ENCODE measurements around the gene SEC14L6. TPM values are rescaled to one million over a fixed set of nuclear protein-coding genes. Genes with fewer than 3 reads are reported as not detected.

The SEC14L6 gene
- total RNA-seq, 1 experiment from 2014 or later: 1.1 TPM

- TF ChIP-seq, protein P1, sequence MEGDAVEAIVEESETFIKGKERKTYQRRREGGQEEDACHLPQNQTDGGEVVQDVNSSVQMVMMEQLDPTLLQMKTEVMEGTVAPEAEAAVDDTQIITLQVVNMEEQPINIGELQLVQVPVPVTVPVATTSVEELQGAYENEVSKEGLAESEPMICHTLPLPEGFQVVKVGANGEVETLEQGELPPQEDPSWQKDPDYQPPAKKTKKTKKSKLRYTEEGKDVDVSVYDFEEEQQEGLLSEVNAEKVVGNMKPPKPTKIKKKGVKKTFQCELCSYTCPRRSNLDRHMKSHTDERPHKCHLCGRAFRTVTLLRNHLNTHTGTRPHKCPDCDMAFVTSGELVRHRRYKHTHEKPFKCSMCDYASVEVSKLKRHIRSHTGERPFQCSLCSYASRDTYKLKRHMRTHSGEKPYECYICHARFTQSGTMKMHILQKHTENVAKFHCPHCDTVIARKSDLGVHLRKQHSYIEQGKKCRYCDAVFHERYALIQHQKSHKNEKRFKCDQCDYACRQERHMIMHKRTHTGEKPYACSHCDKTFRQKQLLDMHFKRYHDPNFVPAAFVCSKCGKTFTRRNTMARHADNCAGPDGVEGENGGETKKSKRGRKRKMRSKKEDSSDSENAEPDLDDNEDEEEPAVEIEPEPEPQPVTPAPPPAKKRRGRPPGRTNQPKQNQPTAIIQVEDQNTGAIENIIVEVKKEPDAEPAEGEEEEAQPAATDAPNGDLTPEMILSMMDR (conservative IDR thresholded peaks at IDR 0.05): peak; percentile 42
- no peak overlapping the region for H3K23ac ChIP-seq (ENCODE audit: insufficient read length, low read depth, low read length)
- no peak overlapping the region for H2BK20ac ChIP-seq (ENCODE audit: low read depth, low read length, poor library complexity, severe bottlenecking)
- H2BK5ac ChIP-seq (ENCODE audit: insufficient read length, low read length): no peak overlapping the region
- Mint-ChIP-seq H3K27ac (0 out of 7 replicates have a peak overlapping the region, but pooled peaks of 1 of the 3 experiments have one; percentile 18), H3K36me3 (ENCODE audit: insufficient read depth in 1 of 3, low read depth in 3 of 3) (peaks cover 0 to 6% (median 0%) of the 10 kb centered on the region in 3 experiments; a peak in 3 of 7 replicates), H3K4me1 (peaks cover 18 to 28% of the 10 kb centered on the region in 2 experiments), H3K9me3 (no peaks in the 10 kb centered on the region), H3K4me3 (no peak overlapping the region), H3K27me3 (ENCODE audit: low read depth) (no peaks in the 10 kb centered on the region)
- H4K20me1 ChIP-seq (ENCODE audit: control insufficient read depth, insufficient read depth, insufficient read length): no peaks in the 10 kb centered on the region
- no peak overlapping the region for H4K91ac ChIP-seq (ENCODE audit: insufficient read length, low read depth, low read length)
- no peak overlapping the region for H3K56ac ChIP-seq (ENCODE audit: insufficient read length, low read depth, low read length)
- no peak overlapping the region for H2BK120ac ChIP-seq (ENCODE audit: low read depth, low read length, poor library complexity, severe bottlenecking)
- no peak overlapping the region for H4K5ac ChIP-seq (ENCODE audit: insufficient read length, low read depth, low read length)
- H3K18ac ChIP-seq (ENCODE audit: insufficient read length, low read depth, low read length): no peak overlapping the region
- H3K14ac ChIP-seq (ENCODE audit: insufficient read depth, low read length): no peak overlapping the region
- H2BK12ac ChIP-seq (ENCODE audit: insufficient read length, low read depth, low read length): no peak overlapping the region
- H3K27me3 ChIP-seq (ENCODE audit: insufficient read depth, low read length): no peaks in the 10 kb centered on the region
- H3K9me3 ChIP-seq (ENCODE audit: control insufficient read depth, low read depth, low read length): no peaks in the 10 kb centered on the region
- no peaks in the 10 kb centered on the region for H3K79me1 ChIP-seq (ENCODE audit: insufficient read depth, low read depth, low read length, poor library complexity, severe bottlenecking)
- no peak overlapping the region for H2BK15ac ChIP-seq (ENCODE audit: low read depth, low read length)
- H3K79me2 ChIP-seq (ENCODE audit: insufficient read depth, low read length): no peaks in the 10 kb centered on the region
- H2AFZ ChIP-seq (ENCODE audit: low read length): no peak overlapping the region
- DNase-seq: no peak
- no peak overlapping the region for H3K4ac ChIP-seq (ENCODE audit: low read depth, low read length)
- no peak overlapping the region for H4K8ac ChIP-seq (replicated peaks; ENCODE audit: insufficient read length, low read depth, low read length)
- H3T11ph ChIP-seq (ENCODE audit: low read length): no peak overlapping the region
- H3K23me2 ChIP-seq (ENCODE audit: insufficient read length, low read depth, low read length, poor library complexity, severe bottlenecking): no peaks in the 10 kb centered on the region
- H3K9ac ChIP-seq (ENCODE audit: extremely low read depth, insufficient read length, low read length): no peak overlapping the region
- H3K27ac ChIP-seq (ENCODE audit: insufficient read length, low read depth, low read length): no peak overlapping the region
- no peak overlapping the region for H2AK5ac ChIP-seq (ENCODE audit: insufficient read length, low read length)
- H3K4me2 ChIP-seq (ENCODE audit: insufficient read depth, insufficient read length, low read length): no peak overlapping the region
- no peaks in the 10 kb centered on the region for H3K4me1 ChIP-seq (ENCODE audit: insufficient read depth, low read length)
- WGBS (ENCODE audit: extremely low coverage, insufficient read length, low lambda C conversion rate): no CpG with 5 or more reads among the region's 6 CpGs
Observed at GRCh38 chr22:30556388-30556787, 9.8 kb upstream of the SEC14L6 start.
